OCI-LY7 (cell line): ENCODE data around the gene KIAA0232. TPM values are rescaled to one million over a fixed set of nuclear protein-coding genes. Genes with fewer than 3 reads are reported as not detected.

Experiments
- BruUV-seq: library from RNA; stranded (reverse); fragments of 400-500 nt; replicated peaks from 2 replicates; lab custom pipeline; 2021; lab: Mats Ljungman, UMichigan
- CTCF ChIA-PET: fragments of 300-600 bp; sonication (Branson Sonifier 250); formaldehyde crosslinking; loops from one replicate; lab custom pipeline; 2022; ENCODE audit warnings: antibody characterized with exemption; ENCODE audit not compliant: unreplicated experiment; lab: Charles Lee
- POLR2A ChIA-PET: fragments of 300-600 bp; sonication (Branson Sonifier 250); formaldehyde crosslinking; loops from one replicate; lab custom pipeline; 2022; ENCODE audit warnings: antibody characterized with exemption; lab: Charles Lee
- DNase-seq: peaks from one replicate; pipeline ENCODE4 v3.0.0-alpha.2; 2015; ENCODE audit warnings: low spot score
- H2AFZ ChIP-seq: fragments of 200-600 bp; sonication (generic), shearing (Covaris generic); 2 replicates; pipeline ENCODE4 v1.6.1; 2014; ENCODE audit warnings: mild to moderate bottlenecking, antibody characterized with exemption, low read length, moderate library complexity
- H3K27ac ChIP-seq: fragments of 200-600 bp; sonication (generic); 2 replicates; pipeline ENCODE4 v1.5.1; 2014; ENCODE audit warnings: mixed run types, low read depth, mild to moderate bottlenecking, moderate library complexity, low read length, inconsistent platforms; ENCODE audit not compliant: poor library complexity, severe bottlenecking
- H3K36me3 ChIP-seq: fragments of 200-600 bp; sonication (generic); 2 replicates; pipeline ENCODE4 v1.6.1; 2014; ENCODE audit warnings: mild to moderate bottlenecking, antibody characterized with exemption, low read length, moderate library complexity, mixed read lengths; ENCODE audit not compliant: insufficient read depth
- H3K4me1 ChIP-seq: fragments of 200-600 bp; sonication (generic); 2 replicates; pipeline ENCODE4 v1.5.1; 2014; ENCODE audit warnings: mild to moderate bottlenecking, low read length; ENCODE audit not compliant: insufficient read depth, poor library complexity, severe bottlenecking
- H3K4me2 ChIP-seq: fragments of 200-600 bp; sonication (generic); 2 replicates; pipeline ENCODE4 v1.6.1; 2014; ENCODE audit warnings: mild to moderate bottlenecking, low read length
- H3K4me3 ChIP-seq: fragments of 200-600 bp; sonication (generic); 2 replicates; pipeline ENCODE4 v1.5.1; 2014; ENCODE audit warnings: mild to moderate bottlenecking, low read depth, low read length; ENCODE audit not compliant: poor library complexity, severe bottlenecking
- H3K79me2 ChIP-seq: fragments of 200-600 bp; sonication (generic); 2 replicates; pipeline ENCODE4 v1.6.1; 2016; ENCODE audit warnings: low read depth, mild to moderate bottlenecking, low read length, moderate library complexity, mixed read lengths; ENCODE audit not compliant: insufficient read depth
- H3K9me2 ChIP-seq: fragments of 200-600 bp; sonication (generic); 2 replicates; pipeline ENCODE4 v1.6.1; 2016; ENCODE audit warnings: mild to moderate bottlenecking, low read length, mixed read lengths; ENCODE audit not compliant: insufficient read depth
- H3K9me3 ChIP-seq: fragments of 200-600 bp; sonication (generic); 2 replicates; pipeline ENCODE4 v1.6.1; 2014; ENCODE audit warnings: mild to moderate bottlenecking, mixed run types, low read length, mixed read lengths
- H4K20me1 ChIP-seq: fragments of 200-600 bp; sonication (generic); 2 replicates; pipeline ENCODE4 v1.6.1; 2014; ENCODE audit warnings: mild to moderate bottlenecking, antibody characterized with exemption, low read length, moderate library complexity, mixed read lengths; ENCODE audit not compliant: insufficient read depth
- EZH2phosphoT487 ChIP-seq: fragments of 200-600 bp; sonication (generic); IDR thresholded peaks from 2 replicates; pipeline ENCODE4 v1.6.1; 2018; ENCODE audit warnings: low read depth, borderline replicate concordance, mild to moderate bottlenecking, mixed run types, antibody characterized with exemption, low read length, moderate library complexity, mixed read lengths
- intact Hi-C: fragments of 100-400 bp; cut with micrococcal nuclease; formaldehyde crosslinking; loops from one replicate; pipeline ENCODE4 v1.10.0; 2022; ENCODE audit not compliant: unreplicated experiment
- total RNA-seq, 2 experiments: library from RNA; depleted of rRNA in 1 of 2; stranded (reverse); fragments of >200 nt in 1 of 2; shearing (Covaris generic) in 1 of 2; gene quantifications; 2 replicates each; pipeline ENCODE4 v1.2.3, GENCODE V29; 2014 to 2022
- TF ChIP-seq, protein P1 (sequence below): fragments of 200-600 bp; sonication (generic); conservative IDR thresholded peaks from 2 replicates; pipeline ENCODE4 v1.5.1; 2014; ENCODE audit warnings: mild to moderate bottlenecking, antibody characterized with exemption, low read length, moderate library complexity, mixed read lengths

KIAA0232 gene
- total RNA-seq, 2 experiments from 2014 or later = 7.5 to 13.5 TPM

DNA sequence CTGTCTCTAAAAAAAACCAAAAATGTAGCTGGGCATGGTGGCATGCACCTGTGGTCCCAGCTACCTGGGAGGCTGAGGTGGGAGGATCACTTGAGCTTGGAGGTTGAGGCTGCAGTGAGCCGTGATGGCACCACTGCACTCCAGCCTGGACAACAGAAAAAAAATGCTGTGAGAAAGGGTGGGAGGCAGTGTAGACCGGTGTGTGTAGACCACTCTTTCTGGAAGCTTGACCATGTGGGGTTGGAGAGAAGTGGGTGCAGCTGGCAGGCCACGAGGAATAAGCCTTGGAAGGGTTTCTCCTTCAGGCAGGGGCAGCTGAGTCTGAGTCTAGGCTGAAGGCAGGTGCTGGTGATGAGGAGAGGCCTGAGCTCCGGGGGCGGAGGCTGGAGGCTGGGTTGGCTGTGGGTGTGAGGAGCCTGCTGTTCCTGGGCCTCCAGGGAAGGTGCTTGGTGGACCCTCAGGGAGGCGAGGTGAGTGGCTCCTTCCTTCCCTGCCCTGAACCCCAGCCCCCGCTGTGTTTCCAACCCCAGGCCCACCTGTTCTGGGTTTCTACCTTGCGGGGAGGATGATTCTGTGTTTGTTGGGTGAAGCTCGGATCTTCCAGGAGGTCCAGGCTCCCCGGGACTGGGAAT is 117.8 kb downstream of the KIAA0232 start:
- POLR2A ChIA-PET = interaction anchor here (0.8 kb wide), 1 partner anchor 16 kb away, joined by 4 read pairs; no protein-coding TSS in a partner anchor
- no TSS peak for BruUV-seq
- no peaks in the 10 kb centered on the region for H4K20me1 ChIP-seq
- peaks cover 3% of the 10 kb centered on the region for H3K4me1 ChIP-seq
- intact Hi-C loops = no loop called here
- H3K36me3 ChIP-seq = no peaks in the 10 kb centered on the region
- no peaks in the 10 kb centered on the region for H3K9me3 ChIP-seq
- H3K27ac ChIP-seq = no peak overlapping the region
- H2AFZ ChIP-seq = no peak overlapping the region
- H3K9me2 ChIP-seq = no peaks in the 10 kb centered on the region
- no peak for TF ChIP-seq EZH2phosphoT487
- TF ChIP-seq, protein P1, sequence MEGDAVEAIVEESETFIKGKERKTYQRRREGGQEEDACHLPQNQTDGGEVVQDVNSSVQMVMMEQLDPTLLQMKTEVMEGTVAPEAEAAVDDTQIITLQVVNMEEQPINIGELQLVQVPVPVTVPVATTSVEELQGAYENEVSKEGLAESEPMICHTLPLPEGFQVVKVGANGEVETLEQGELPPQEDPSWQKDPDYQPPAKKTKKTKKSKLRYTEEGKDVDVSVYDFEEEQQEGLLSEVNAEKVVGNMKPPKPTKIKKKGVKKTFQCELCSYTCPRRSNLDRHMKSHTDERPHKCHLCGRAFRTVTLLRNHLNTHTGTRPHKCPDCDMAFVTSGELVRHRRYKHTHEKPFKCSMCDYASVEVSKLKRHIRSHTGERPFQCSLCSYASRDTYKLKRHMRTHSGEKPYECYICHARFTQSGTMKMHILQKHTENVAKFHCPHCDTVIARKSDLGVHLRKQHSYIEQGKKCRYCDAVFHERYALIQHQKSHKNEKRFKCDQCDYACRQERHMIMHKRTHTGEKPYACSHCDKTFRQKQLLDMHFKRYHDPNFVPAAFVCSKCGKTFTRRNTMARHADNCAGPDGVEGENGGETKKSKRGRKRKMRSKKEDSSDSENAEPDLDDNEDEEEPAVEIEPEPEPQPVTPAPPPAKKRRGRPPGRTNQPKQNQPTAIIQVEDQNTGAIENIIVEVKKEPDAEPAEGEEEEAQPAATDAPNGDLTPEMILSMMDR = no peak
- H3K4me2 ChIP-seq = no peak overlapping the region
- H3K4me3 ChIP-seq = no peak overlapping the region
- no peak for DNase-seq
- H3K79me2 ChIP-seq = no peaks in the 10 kb centered on the region
- CTCF ChIA-PET = no interaction called here

DNA sequence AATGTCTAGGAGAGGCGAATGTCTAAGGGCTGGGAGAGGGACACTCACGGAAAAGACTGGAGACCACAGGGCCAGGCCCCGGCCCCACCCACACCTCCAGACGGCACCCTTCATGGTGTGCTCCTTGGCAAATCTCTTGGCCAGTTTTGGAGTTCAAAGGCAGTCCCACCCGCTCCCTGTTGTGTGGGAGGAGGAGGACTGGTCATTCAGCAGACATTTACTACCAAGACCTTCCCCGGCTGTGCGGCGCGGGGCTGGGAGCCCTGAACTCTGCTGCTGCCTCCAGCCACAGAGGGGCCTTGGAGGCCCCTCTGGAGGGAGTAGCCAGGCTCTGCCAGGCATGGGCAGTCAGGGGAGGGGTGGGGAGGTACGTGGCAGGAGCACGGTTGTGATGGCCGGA is 118.4 kb downstream of the KIAA0232 start:
- peaks cover 3% of the 10 kb centered on the region for H3K4me1 ChIP-seq
- H3K9me3 ChIP-seq = no peaks in the 10 kb centered on the region
- no peak for DNase-seq
- H4K20me1 ChIP-seq = no peaks in the 10 kb centered on the region
- TF ChIP-seq, protein P1 = no peak
- no peak for TF ChIP-seq EZH2phosphoT487
- intact Hi-C loops = no loop called here
- CTCF ChIA-PET = no interaction called here
- no peaks in the 10 kb centered on the region for H3K36me3 ChIP-seq
- no peak overlapping the region for H3K27ac ChIP-seq
- no peaks in the 10 kb centered on the region for H3K9me2 ChIP-seq
- no peaks in the 10 kb centered on the region for H3K79me2 ChIP-seq
- BruUV-seq = no TSS peak
- H3K4me3 ChIP-seq = no peak overlapping the region
- H2AFZ ChIP-seq = no peak overlapping the region
- no peak overlapping the region for H3K4me2 ChIP-seq
- POLR2A ChIA-PET = no interaction called here

DNA sequence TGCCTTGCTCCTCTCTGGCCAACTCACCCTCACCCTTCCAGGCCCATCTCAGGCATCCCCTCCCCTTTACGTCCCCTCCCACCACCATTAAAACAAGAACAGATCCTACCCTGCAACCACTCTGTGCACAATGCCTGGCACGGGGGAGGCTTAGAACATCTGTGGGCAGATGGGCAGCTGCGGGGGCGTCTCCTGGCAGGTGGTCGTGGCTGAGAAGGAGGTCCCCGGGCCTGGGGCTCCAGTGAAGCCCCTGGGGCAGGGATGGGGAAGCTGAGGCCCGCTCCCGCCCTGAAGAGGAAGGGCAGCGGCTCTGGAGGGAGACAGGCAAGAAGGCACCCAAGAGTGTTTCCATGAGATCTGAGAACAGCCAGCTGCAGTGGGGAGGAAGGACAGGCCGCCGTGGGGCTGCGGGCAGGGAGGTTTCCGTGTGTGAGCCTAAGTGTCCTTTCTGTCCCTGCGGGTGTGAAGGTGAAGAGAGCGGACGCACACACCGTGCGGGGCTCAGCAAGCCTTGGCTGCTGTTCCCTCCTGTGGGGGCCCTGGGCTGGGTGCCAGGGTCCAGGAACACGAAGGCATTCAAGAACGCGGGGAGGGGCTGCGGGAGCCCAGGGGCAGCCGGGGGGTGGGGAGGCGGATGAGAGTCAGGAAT is 119.3 kb downstream of the KIAA0232 start:
- intact Hi-C loops = no loop called here

More for the DNA sequence above, 119.3 kb downstream of the KIAA0232 start:
- no peaks in the 10 kb centered on the region for H3K79me2 ChIP-seq
- DNase-seq = no peak
- no TSS peak for BruUV-seq
- H4K20me1 ChIP-seq = no peaks in the 10 kb centered on the region
- H3K9me2 ChIP-seq = no peaks in the 10 kb centered on the region
- H3K4me3 ChIP-seq = no peak overlapping the region
- H3K9me3 ChIP-seq = no peaks in the 10 kb centered on the region
- no peak overlapping the region for H3K4me2 ChIP-seq
- ChIA-PET POLR2A (no interaction called here), CTCF (no interaction called here)
- H2AFZ ChIP-seq = no peak overlapping the region
- TF ChIP-seq, protein P1 = no peak
- no peak for TF ChIP-seq EZH2phosphoT487
- H3K27ac ChIP-seq = no peak overlapping the region
- H3K4me1 ChIP-seq = peaks cover 3% of the 10 kb centered on the region
- H3K36me3 ChIP-seq = no peaks in the 10 kb centered on the region
